Psoas muscle (tissue), 8 donors: ENCODE data around the gene GPX4. TPM values are rescaled to one million over a fixed set of nuclear protein-coding genes. Genes with fewer than 3 reads are reported as not detected.

ENCODE experiments used
- ATAC-seq, 4 donors: fragments of 200-7000 bp; cut with Tn5 transposase; one replicate each; pipeline ENCODE4 v1.9.1; 2020; ENCODE audit warnings: moderate library complexity in 3 of 4, mild to moderate bottlenecking in 2 of 4
- DNase-seq, 2 donors: peaks; one replicate each; pipeline ENCODE4 v3.0.0-alpha.2; 2020
- H3K27ac ChIP-seq: fragments of 200-600 bp; one replicate; pipeline ENCODE4 v1.8.0; 2022
- H3K27me3 ChIP-seq, 3 donors: fragments of 200-600 bp in 1 of 3; one replicate each; pipeline versions ENCODE4 v1.6.1 to v1.8.0; 2013 to 2022; ENCODE audit warnings: low read length in 2 of 3, mild to moderate bottlenecking in 2 of 3, moderate library complexity in 1 of 3; ENCODE audit not compliant: insufficient read depth in 3 of 3
- H3K36me3 ChIP-seq, 2 donors: fragments of 200-600 bp in 1 of 2; one replicate each; pipeline versions ENCODE4 v1.6.1 to v1.8.0; 2013 to 2022; ENCODE audit warnings: low read depth in 1 of 2, mild to moderate bottlenecking in 1 of 2, moderate library complexity in 1 of 2; ENCODE audit not compliant: insufficient read depth in 1 of 2
- H3K4me1 ChIP-seq: fragments of 200-600 bp; one replicate; pipeline ENCODE4 v1.8.0; 2022
- H3K4me3 ChIP-seq: fragments of 200-600 bp; one replicate; pipeline ENCODE4 v1.8.0; 2022; ENCODE audit warnings: mild to moderate bottlenecking
- H3K9me3 ChIP-seq: fragments of 200-600 bp; one replicate; pipeline ENCODE4 v1.8.0; 2022
- WGBS, 3 donors: extraction: QIAGEN DNeasy Blood & Tissue Kit; methylation state at CpG; one replicate each; pipeline versions ENCODE4 v1.1.6 to v1.1.7; 2013; 5-methylcytosine and 5-hydroxymethylcytosine counted together
- intact Hi-C, 2 donors: fragments of 100-400 bp; cut with DNase I; formaldehyde crosslinking; loops; one replicate each; pipeline versions ENCODE4 v1.11.0 to v1.14.2; 2022
- polyA plus RNA-seq, 3 donors: library from polyadenylated mRNA; stranded (reverse); fragments of 200-250 nt; gene quantifications; one replicate each; pipeline ENCODE4 v1.2.3, GENCODE V29; 2013
- total RNA-seq, 4 donors: library from RNA; stranded (reverse); fragmentation: NEBNext Ultra II Directional in 2 of 4; extraction: Animal tissue kit (Norgen Biotek cat#: 25700) in 2 of 4; gene quantifications; one replicate each; pipeline versions ENCODE4 v1.2.1 to v1.2.4, GENCODE V29; 2021 to 2023
- TF ChIP-seq, protein P1 (sequence below): fragments of 200-600 bp; IDR thresholded peaks from one replicate; pipeline ENCODE4 v1.8.0; 2022; ENCODE audit warnings: antibody characterized with exemption
- donor health status: healthy with polysubstance abuse.
- donor health status: DM: no; HTN: no; CAD: no; lungs with moderate emphysema.
- donor health status: Bipolar disorder and iron deficiency.
- donor health status: healthy.
- donor health status: DM: yes; HTN: yes; CAD: no.
- donor health status: DM: no; HTN: no; CAD: no.
- donor health status: DM: no; HTN: no; CAD: no.
- donor health status: DM: yes; HTN: yes; CAD: no.

GPX4 gene
- total and polyA plus RNA-seq, 7 donors: 279 to 762 (median 490) TPM

DNA sequence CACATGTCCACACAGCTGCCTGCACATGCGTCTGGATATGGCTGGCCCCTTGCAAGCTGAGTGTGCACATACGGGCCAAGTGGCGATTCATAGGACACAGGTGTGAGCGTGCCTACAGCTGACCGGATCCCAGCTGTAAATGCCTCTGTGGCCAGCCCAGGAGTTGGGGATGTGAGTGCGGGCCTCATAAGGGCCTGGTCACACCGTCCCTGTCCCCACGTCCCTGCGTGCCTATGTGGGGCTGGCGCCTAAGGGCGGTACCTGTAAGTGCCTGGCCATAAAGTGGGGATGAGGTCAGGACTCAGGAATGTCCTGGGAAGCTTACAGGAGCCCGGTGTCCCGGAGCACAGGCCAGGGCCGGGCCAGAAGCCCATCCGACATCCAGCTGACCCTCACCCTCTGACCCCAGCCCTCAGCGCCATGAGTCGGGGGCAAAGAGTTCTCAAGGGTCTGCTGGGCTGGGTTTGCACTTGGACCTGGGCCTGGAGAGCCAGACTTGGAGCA lies 38.1 kb upstream of the GPX4 start:
- H3K9me3 ChIP-seq: no peaks in the 10 kb centered on the region
- H3K27ac ChIP-seq: no peak overlapping the region
- peaks cover 20% of the 10 kb centered on the region for H3K4me1 ChIP-seq
- no peaks in the 10 kb centered on the region for H3K36me3 ChIP-seq
- DNase-seq: no peak
- peak; percentile 10 to 24 (median 11) for ATAC-seq
- TF ChIP-seq, protein P1, sequence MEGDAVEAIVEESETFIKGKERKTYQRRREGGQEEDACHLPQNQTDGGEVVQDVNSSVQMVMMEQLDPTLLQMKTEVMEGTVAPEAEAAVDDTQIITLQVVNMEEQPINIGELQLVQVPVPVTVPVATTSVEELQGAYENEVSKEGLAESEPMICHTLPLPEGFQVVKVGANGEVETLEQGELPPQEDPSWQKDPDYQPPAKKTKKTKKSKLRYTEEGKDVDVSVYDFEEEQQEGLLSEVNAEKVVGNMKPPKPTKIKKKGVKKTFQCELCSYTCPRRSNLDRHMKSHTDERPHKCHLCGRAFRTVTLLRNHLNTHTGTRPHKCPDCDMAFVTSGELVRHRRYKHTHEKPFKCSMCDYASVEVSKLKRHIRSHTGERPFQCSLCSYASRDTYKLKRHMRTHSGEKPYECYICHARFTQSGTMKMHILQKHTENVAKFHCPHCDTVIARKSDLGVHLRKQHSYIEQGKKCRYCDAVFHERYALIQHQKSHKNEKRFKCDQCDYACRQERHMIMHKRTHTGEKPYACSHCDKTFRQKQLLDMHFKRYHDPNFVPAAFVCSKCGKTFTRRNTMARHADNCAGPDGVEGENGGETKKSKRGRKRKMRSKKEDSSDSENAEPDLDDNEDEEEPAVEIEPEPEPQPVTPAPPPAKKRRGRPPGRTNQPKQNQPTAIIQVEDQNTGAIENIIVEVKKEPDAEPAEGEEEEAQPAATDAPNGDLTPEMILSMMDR: no peak
- WGBS, 3 donors: 32 to 40% (median 40%) methylated on average over 17 of the region's 17 CpGs
- intact Hi-C loops: no loop called here
- peaks cover 0 to 59% (median 29%) of the 10 kb centered on the region in 3 donors for H3K27me3 ChIP-seq
- H3K4me3 ChIP-seq: no peak overlapping the region

DNA sequence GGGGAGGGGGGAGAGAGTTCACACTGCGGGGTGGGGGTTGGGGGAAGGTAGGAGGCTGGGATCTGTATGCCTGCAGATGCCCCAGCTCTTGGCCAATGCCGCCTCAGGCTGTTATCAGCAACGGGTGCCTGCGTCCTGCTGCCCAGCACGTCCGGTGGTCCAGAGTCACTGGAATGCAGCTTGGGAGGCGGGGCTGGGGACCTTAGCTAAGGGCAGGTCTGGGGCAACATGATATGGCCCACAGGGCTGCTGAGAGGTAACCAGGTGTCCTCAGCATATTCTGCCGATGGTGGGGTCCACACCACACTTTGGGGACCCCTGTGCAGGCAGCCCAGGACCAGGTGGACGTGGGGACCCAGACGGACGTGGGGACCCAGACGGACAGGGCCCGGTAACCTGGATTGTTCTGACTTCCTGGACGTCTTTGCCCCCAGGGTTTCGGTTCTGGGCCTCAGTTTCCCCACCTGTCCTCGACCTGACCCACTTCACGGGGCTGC lies 37.5 kb upstream of the GPX4 start:
- intact Hi-C loops: no loop called here
- Histone ChIP-seq H3K9me3 (no peaks in the 10 kb centered on the region), H3K4me1 (peaks cover 20% of the 10 kb centered on the region), H3K36me3 (no peaks in the 10 kb centered on the region), H3K4me3 (peak overlapping the region; percentile 53), H3K27me3 (peaks cover 0 to 66% (median 35%) of the 10 kb centered on the region in 3 donors), H3K27ac (no peak overlapping the region)
- TF ChIP-seq, protein P1: no peak
- DNase-seq: no peak
- 41 to 48% (median 46%) methylated on average over 15 to 17 of the region's 17 CpGs for WGBS, 3 donors
- ATAC-seq: no peak

DNA sequence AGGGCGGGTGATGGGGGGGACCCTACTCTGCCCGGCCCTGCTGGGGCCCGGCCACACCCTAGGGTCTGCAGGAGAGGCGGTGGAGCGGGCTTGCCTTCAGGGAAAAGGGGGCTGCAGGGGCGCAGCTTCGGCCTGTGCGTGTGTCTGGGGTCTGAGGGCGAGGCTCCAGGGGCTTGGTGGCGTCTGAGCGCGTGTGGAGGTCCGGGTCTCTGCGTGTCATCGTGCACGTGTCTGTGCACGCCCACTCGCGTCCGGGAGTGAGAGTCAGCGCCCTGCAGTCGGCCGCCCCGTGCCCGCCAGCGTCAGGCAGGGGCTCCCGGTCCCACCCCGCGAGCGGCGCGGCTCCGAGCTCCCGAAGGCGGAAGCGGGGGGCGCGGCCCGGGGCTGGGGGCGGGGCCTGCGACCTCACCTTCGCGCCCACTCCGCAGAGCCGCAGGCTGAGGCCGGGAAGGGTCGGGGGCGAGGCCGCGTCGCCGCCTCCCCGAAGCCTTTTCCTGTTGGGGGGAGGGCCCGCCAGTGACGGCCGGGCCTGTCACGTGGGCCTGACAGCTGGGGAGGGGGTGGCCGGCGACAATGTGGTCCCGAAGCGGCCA lies 37.0 kb upstream of the GPX4 start, which contains the start of gene ARHGAP45:
Gene ARHGAP45 (plus strand): TSS at position 420 of the 593 bp plus-strand sequence. CDS start 239 bp downstream, outside the sequence.
- peaks cover 0 to 71% (median 35%) of the 10 kb centered on the region in 3 donors for H3K27me3 ChIP-seq
- DNase-seq (peak; percentile 43 to 69), ATAC-seq (no peak)
- WGBS, 3 donors: 4 to 6% (median 4%) methylated on average over 48 to 61 of the region's 61 CpGs
- H3K9me3 ChIP-seq: no peaks in the 10 kb centered on the region
- H3K4me3 ChIP-seq: peak within 1 kb of the TSS; percentile 53
- intact Hi-C loops: no loop called here
- no peak within 1 kb of the TSS for H3K27ac ChIP-seq
- H3K4me1 ChIP-seq: peaks cover 23% of the 10 kb centered on the region
- no peaks in the 10 kb centered on the region for H3K36me3 ChIP-seq
- TF ChIP-seq, protein P1: no peak

DNA sequence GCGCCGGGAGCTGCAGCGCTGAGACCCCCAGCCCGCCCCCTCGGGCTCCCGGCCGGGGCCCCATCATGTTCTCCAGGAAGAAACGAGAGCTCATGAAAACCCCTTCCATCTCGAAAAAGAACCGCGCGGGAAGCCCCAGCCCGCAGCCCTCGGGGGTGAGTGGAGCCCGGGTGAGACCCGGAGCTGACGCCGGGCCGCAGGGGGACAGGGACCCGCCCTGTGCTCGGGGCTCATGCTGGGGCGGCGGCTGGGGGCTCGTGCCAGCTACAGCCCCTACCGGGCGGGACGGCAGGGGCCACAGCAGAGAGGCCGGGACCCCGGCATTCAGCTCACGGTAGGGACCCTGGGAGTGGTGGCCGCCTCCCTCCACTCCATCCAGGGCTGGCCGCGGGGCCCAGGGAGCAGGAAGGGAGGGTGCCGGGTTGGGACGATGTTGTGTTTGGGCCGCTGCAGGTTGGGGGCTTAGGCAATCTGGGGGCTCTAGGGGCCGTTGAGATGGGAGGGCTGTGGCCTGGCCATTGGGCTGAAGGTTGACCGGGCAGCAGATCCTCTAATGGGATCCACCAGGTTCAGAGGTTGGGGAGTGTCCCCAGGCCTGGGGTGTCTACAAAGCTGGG lies 36.3 kb upstream of the GPX4 start:
- H3K9me3 ChIP-seq: no peaks in the 10 kb centered on the region
- ATAC-seq (no peak), DNase-seq (peak in 1 of 2 donors; percentile 20)
- H3K36me3 ChIP-seq: no peaks in the 10 kb centered on the region
- H3K4me1 ChIP-seq: peaks cover 23% of the 10 kb centered on the region
- peaks cover 0 to 77% (median 36%) of the 10 kb centered on the region in 3 donors for H3K27me3 ChIP-seq
- intact Hi-C loops: no loop called here
- H3K27ac ChIP-seq: no peak overlapping the region
- peak overlapping the region; percentile 53 for H3K4me3 ChIP-seq
- 4 to 6% (median 5%) methylated on average over 28 to 38 of the region's 38 CpGs for whole genome bisulfite sequencing, 3 donors
- TF ChIP-seq, protein P1: no peak
